Measurements from ENCODE around the gene PPP3CB.
A peak's percentile ranks its signal among the peaks of the same experiment; 100 is the strongest.
"Not testable (repeated sequence)": the region's sequence is repeated elsewhere in the genome, so short reads cannot be mapped to it uniquely, and the experiment has no call there.

PPP3CB gene

GRCh38 chr10:73413528-73414229 lies 82.1 kb downstream of the PPP3CB start, which contains the start of gene ANXA7:
Gene ANXA7, minus strand, starts transcription at chr10:73414058. Its CDS starts 13,202 bp downstream, at chr10:73400856.
- DNase-seq, result peak; percentile 91

- no peak for DNase-seq
These were observed 82.7 kb downstream of the PPP3CB start for GRCh38 chr10:73413108-73413527.

- DNase-seq, result no peak
These were observed 84.9 kb downstream of the PPP3CB start for GRCh38 chr10:73410897-73411296.

GRCh38 chr10:73408978-73409521 lies 86.8 kb downstream of the PPP3CB start:
- DNase-seq, result no peak

- DNase-seq, result no peak
These were observed 87.8 kb downstream of the PPP3CB start for GRCh38 chr10:73408061-73408460.

- DNase-seq, result no peak
These were observed 88.3 kb downstream of the PPP3CB start for GRCh38 chr10:73407495-73407894.

- DNase-seq, result no peak
These were observed 89.0 kb downstream of the PPP3CB start for GRCh38 chr10:73406846-73407245.

- no peak for DNase-seq
These were observed 90.3 kb downstream of the PPP3CB start for GRCh38 chr10:73405556-73405955.

- no peak for DNase-seq
These were observed 91.1 kb downstream of the PPP3CB start for GRCh38 chr10:73404690-73405089.

- no peak for DNase-seq
These were observed 94.2 kb downstream of the PPP3CB start for GRCh38 chr10:73401636-73402035.

- DNase-seq, result no peak
These were observed 96.8 kb downstream of the PPP3CB start for GRCh38 chr10:73399063-73399462.

GRCh38 chr10:73398024-73398423 lies 97.8 kb downstream of the PPP3CB start:
- no peak for DNase-seq

GRCh38 chr10:73394325-73394724 lies 101.5 kb downstream of the PPP3CB start:
- not testable (repeated sequence) for DNase-seq

GRCh38 chr10:73388228-73388627 lies 107.6 kb downstream of the PPP3CB start:
- no peak for DNase-seq

- no peak for DNase-seq
These were observed 109.2 kb downstream of the PPP3CB start for GRCh38 chr10:73386583-73386982.

All from CD4-positive, alpha-beta T cell treated with Interleukin-15 for 1 hour (primary cell).